K562 (cell line): Measurements from ENCODE around the gene LRP1B. TPM values are rescaled to one million over a fixed set of nuclear protein-coding genes. Genes with fewer than 3 reads are reported as not detected.

Experiments
- ATAC-seq: fragments of 200-7000 bp; cut with Tn5 transposase; 3 replicates; pipeline ENCODE4 v1.9.1; 2020; ENCODE audit warnings: moderate library complexity
- BruUV-seq: library from RNA; stranded (reverse); fragments of 400-500 nt; replicated peaks from 2 replicates; lab custom pipeline; 2021; lab: Mats Ljungman, UMichigan
- CTCF ChIA-PET: fragments of 300-600 bp; formaldehyde crosslinking; extraction: SDS; loops from one replicate; lab custom pipeline; 2021; ENCODE audit warnings: low intra/inter-chr PET ratio; lab: Yijun Ruan, JAX
- POLR2A ChIA-PET: fragments of 300-600, 350-650 bp; sonication (Branson Sonifier 250); formaldehyde crosslinking; extraction: SDS; loops from one replicate; lab custom pipeline; 2021; ENCODE audit warnings: antibody characterized with exemption, inconsistent platforms; lab: Yijun Ruan, JAX
- DNase-seq, 4 experiments: peaks; one replicate each; pipeline versions ENCODE4 v3.0.0 to v3.0.0-alpha.2; 2011 to 2018; ENCODE audit warnings: low spot score in 3 of 4, mixed read lengths in 3 of 4; ENCODE audit errors: extremely low read depth in 1 of 4
- FAIRE-seq: peaks from 2 replicates; lab custom pipeline; 2011; peaks lifted over from hg19 to GRCh38; lab: Jason Lieb, UNC
- H2AFZ ChIP-seq: 2 replicates; pipeline ENCODE4 v1.6.0; 2011; ENCODE audit warnings: low read depth, low read length, control low read depth, inconsistent platforms
- H3K27ac ChIP-seq: fragments of 200-600 bp; 3 replicates; pipeline ENCODE4 v1.8.0; 2011; ENCODE audit warnings: low read depth, mild to moderate bottlenecking, control low read depth, inconsistent platforms, low read length, moderate library complexity, mixed read lengths; ENCODE audit errors: extremely low read depth
- H3K27me3 ChIP-seq, 2 experiments: fragments of 300-600 bp in 1 of 2; 2 replicates in 1 of 2; 3 replicates in 1 of 2; pipeline versions ENCODE4 v1.6.0 to v1.8.0; 2011; ENCODE audit warnings: inconsistent platforms in 2 of 2, low read length in 2 of 2, mild to moderate bottlenecking in 1 of 2, mixed read lengths in 1 of 2, moderate library complexity in 1 of 2; ENCODE audit not compliant: control insufficient read depth in 2 of 2, insufficient read depth in 2 of 2
- H3K36me3 ChIP-seq: fragments of 300-600 bp; 3 replicates; pipeline ENCODE4 v1.8.0; 2011; ENCODE audit warnings: mild to moderate bottlenecking, low read length, inconsistent platforms; ENCODE audit not compliant: control insufficient read depth, insufficient read depth
- H3K4me1 ChIP-seq, 2 experiments: fragments of 200-600 bp in 1 of 2; replicated peaks in 1 of 2; 2 replicates in 1 of 2; 3 replicates in 1 of 2; pipeline versions ENCODE4 v1.5.1 to v1.8.0; 2011; ENCODE audit warnings: inconsistent platforms in 2 of 2, low read length in 2 of 2, mild to moderate bottlenecking in 1 of 2, mixed read lengths in 1 of 2, moderate library complexity in 1 of 2; ENCODE audit not compliant: control insufficient read depth in 2 of 2, insufficient read depth in 2 of 2
- H3K4me2 ChIP-seq: 2 replicates; pipeline ENCODE4 v1.6.1; 2011; ENCODE audit warnings: low read length, control low read depth, inconsistent platforms, mixed read lengths; ENCODE audit not compliant: insufficient read depth
- H3K4me3 ChIP-seq: fragments of 200-600 bp; sonication (generic), shearing (Covaris generic); 2 replicates; pipeline ENCODE4 v1.5.1; 2016; ENCODE audit warnings: control low read depth, inconsistent platforms
- H3K79me2 ChIP-seq: fragments of 200-600 bp; 3 replicates; pipeline ENCODE4 v1.8.0; 2011; ENCODE audit warnings: low read length, inconsistent platforms; ENCODE audit not compliant: control insufficient read depth, insufficient read depth
- H3K9ac ChIP-seq, 2 experiments: 2 replicates each; pipeline versions ENCODE4 v1.6.0 to v1.6.1; 2011; ENCODE audit warnings: low read depth in 2 of 2, low read length in 2 of 2, control low read depth in 1 of 2, inconsistent platforms in 1 of 2, mild to moderate bottlenecking in 1 of 2, mixed read lengths in 1 of 2; ENCODE audit not compliant: insufficient read depth in 1 of 2
- H3K9me1 ChIP-seq: one replicate; pipeline ENCODE4 v1.6.0; 2011; ENCODE audit warnings: inconsistent platforms, mild to moderate bottlenecking, low read length, moderate library complexity; ENCODE audit not compliant: control insufficient read depth, insufficient read depth
- H3K9me3 ChIP-seq: replicated peaks from 2 replicates; pipeline ENCODE4 v1.5.1; 2011; ENCODE audit warnings: low read depth, low read length, inconsistent platforms; ENCODE audit not compliant: control insufficient read depth, insufficient read depth
- H4K20me1 ChIP-seq: replicated peaks from 2 replicates; pipeline ENCODE4 v1.6.1; 2011; ENCODE audit warnings: low read length, inconsistent platforms, mixed read lengths; ENCODE audit not compliant: control insufficient read depth, insufficient read depth
- CEBPB ChIP-seq: fragments of 450-650 bp; IDR thresholded peaks from 2 replicates; pipeline ENCODE4 v1.6.1; 2016; ENCODE audit warnings: missing genetic modification characterization, missing compliant biosample characterization
- CXXC5 ChIP-seq: fragments of 250-450 bp; sonication (Bioruptor Pico); IDR thresholded peaks from 2 replicates; pipeline ENCODE4 v1.8.0; 2022; ENCODE audit warnings: inconsistent platforms, mild to moderate bottlenecking, moderate library complexity
- DEAF1 ChIP-seq: fragments of 450-650 bp; formaldehyde crosslinking; IDR thresholded peaks from 2 replicates; pipeline ENCODE4 v1.4.0; 2020; ENCODE audit warnings: mild to moderate bottlenecking, moderate library complexity
- FOXA3 ChIP-seq, 2 experiments: fragments of 450-650 bp in 1 of 2; sonication (generic) in 1 of 2; formaldehyde crosslinking; IDR thresholded peaks in 1 of 2; conservative IDR thresholded peaks in 1 of 2; 2 replicates each; pipeline versions ENCODE4 v1.4.0 to v1.8.0; 2020 to 2022; ENCODE audit warnings: mild to moderate bottlenecking in 2 of 2, missing genetic modification reagents in 1 of 2
- HMGXB4 ChIP-seq: sonication (generic); formaldehyde crosslinking; IDR thresholded peaks from 2 replicates; pipeline ENCODE4 v1.8.1; 2023; ENCODE audit warnings: mild to moderate bottlenecking, missing genetic modification reagents
- KDM4B ChIP-seq, 2 experiments: fragments of 450-650 bp in 1 of 2; sonication (generic) in 1 of 2; IDR thresholded peaks; 2 replicates each; pipeline ENCODE4 v1.6.1; 2016 to 2017; ENCODE audit warnings: borderline replicate concordance in 2 of 2, antibody characterized with exemption in 1 of 2, low read depth in 1 of 2, mild to moderate bottlenecking in 1 of 2
- KLF16 ChIP-seq: IDR thresholded peaks from 2 replicates; pipeline ENCODE4 v1.6.1; 2016; ENCODE audit warnings: antibody characterized with exemption
- MCM3 ChIP-seq: fragments of 450-650 bp; IDR thresholded peaks from 2 replicates; pipeline ENCODE4 v1.6.1; 2016
- MIER1 ChIP-seq: fragments of 450-650 bp; IDR thresholded peaks from 2 replicates; pipeline ENCODE4 v1.6.1; 2016; ENCODE audit warnings: antibody characterized with exemption, mild to moderate bottlenecking, low read depth
- SRF ChIP-seq, 2 experiments: fragments of 250-450, 450-650 bp in 1 of 2; sonication (Bioruptor Pico) in 1 of 2; sonication (generic) in 1 of 2; formaldehyde crosslinking; IDR thresholded peaks; 2 replicates each; pipeline versions ENCODE4 v1.5.0 to v1.5.1; 2020 to 2022; ENCODE audit warnings: mild to moderate bottlenecking in 1 of 2, missing genetic modification reagents in 1 of 2
- ZFPM2 ChIP-seq: fragments of 250-450 bp; sonication (Bioruptor Pico); IDR thresholded peaks from 2 replicates; pipeline ENCODE4 v1.5.1; 2022; ENCODE audit warnings: mild to moderate bottlenecking
- ZKSCAN8 ChIP-seq: fragments of 200-800 bp; sonication (Bioruptor generic); IDR thresholded peaks from 2 replicates; pipeline ENCODE4 v1.6.1; 2016; ENCODE audit warnings: missing genetic modification characterization, missing compliant biosample characterization
- ZNF143 ChIP-seq: sonication (generic); formaldehyde crosslinking; IDR thresholded peaks from 2 replicates; pipeline ENCODE4 v1.9.0; 2022; ENCODE audit warnings: mild to moderate bottlenecking, missing genetic modification reagents
- ZNF239 ChIP-seq: fragments of 250-450 bp; sonication (Bioruptor Pico); IDR thresholded peaks from 2 replicates; pipeline ENCODE4 v1.4.0; 2020; ENCODE audit warnings: mild to moderate bottlenecking
- ZNF280B ChIP-seq: fragments of 250-450 bp; sonication (Bioruptor Pico); IDR thresholded peaks from 2 replicates; pipeline ENCODE4 v1.5.1; 2021; ENCODE audit warnings: mild to moderate bottlenecking
- ZNF507 ChIP-seq: conservative IDR thresholded peaks from 2 replicates; pipeline ENCODE4 v1.6.1; 2017; ENCODE audit warnings: missing genetic modification characterization, missing compliant biosample characterization
- WGBS: fragments of 100-300 bp; shearing (Covaris generic); methylation state at CpG from one replicate; pipeline ENCODE4 v1.1.6; 2016; ENCODE audit warnings: low coverage, mixed read lengths; ENCODE audit not compliant: insufficient coverage; ENCODE audit errors: missing lambda C conversion rate; 5-methylcytosine and 5-hydroxymethylcytosine counted together
- in situ Hi-C: fragments of 300-500 bp; cut with MboI; formaldehyde crosslinking; loops from 4 replicates; pipeline ENCODE4 v1.15.0; 2018; ENCODE audit warnings: inconsistent platforms, mixed read lengths
- intact Hi-C: fragments of 100-400 bp; cut with micrococcal nuclease; formaldehyde crosslinking; loops from 2 replicates; pipeline ENCODE4 v1.14.2; 2022
- polyA plus RNA-seq, 8 experiments: library from polyadenylated mRNA; depleted of rRNA in 4 of 8; stranded (reverse) in 5 of 8; unstranded in 3 of 8; fragments of >200 nt; fragmentation: Nextera tagmentation in 2 of 8; fragmentation: Illumina TruSeq in 1 of 8; extraction: Ambion mirVana in 2 of 8; extraction: Trizol in 1 of 8; gene quantifications; 2 replicates each; pipeline versions ENCODE4 v1.2.1 to v1.2.3, GENCODE V29; 2011 to 2014; ENCODE audit warnings: inconsistent platforms in 1 of 8, missing spikeins in 1 of 8
- total RNA-seq, 7 experiments: library from RNA; depleted of rRNA in 6 of 7; stranded (reverse); fragments of >200 nt in 6 of 7; fragmentation: Illumina TruSeq in 2 of 7; extraction: Trizol in 2 of 7; gene quantifications; 2 replicates each; pipeline versions ENCODE4 v1.2.1 to v1.2.3, GENCODE V29; 2011 to 2021; ENCODE audit warnings: low replicate concordance in 1 of 7

The LRP1B gene
- total and polyA plus RNA-seq, 9 of the 15 experiments (the other 6 are each of a cell fraction or from before 2014, with no cell fraction given): not detected

GRCh38 chr2:140199312-140199711 is 1931.5 kb downstream of the LRP1B start:
- no peak overlapping the region for H3K27ac ChIP-seq
- H3K4me2 ChIP-seq: no peak overlapping the region
- H3K36me3 ChIP-seq: no peaks in the 10 kb centered on the region
- no peak for FAIRE-seq
- no peaks in the 10 kb centered on the region for H3K9me3 ChIP-seq
- no peak overlapping the region for H3K4me3 ChIP-seq
- intact Hi-C loops: no loop called here
- H4K20me1 ChIP-seq: no peaks in the 10 kb centered on the region
- no peaks in the 10 kb centered on the region for H3K27me3 ChIP-seq
- WGBS: 0% methylated on average over 1 of the region's 1 CpG
- no peak overlapping the region for H3K9ac ChIP-seq
- ChIA-PET POLR2A (no interaction called here), CTCF (no interaction called here)
- H3K79me2 ChIP-seq: no peaks in the 10 kb centered on the region
- H3K9me1 ChIP-seq: no peaks in the 10 kb centered on the region
- no peaks in the 10 kb centered on the region for H3K4me1 ChIP-seq
- TF ChIP-seq MIER1 (no peak), SRF (CRISPR knock-in tag; IDR thresholded peaks at IDR 0.05) (no peak), CXXC5 (no peak), ZNF280B (CRISPR knock-in tag) (no peak), FOXA3 (CRISPR knock-in tag; conservative IDR thresholded peaks at IDR 0.05 in 1 of 2, IDR thresholded peaks at IDR 0.05 in 1 of 2) (no peak), CEBPB (tag) (no peak), ZNF239 (no peak), ZKSCAN8 (CRISPR knock-in tag) (no peak), DEAF1 (CRISPR knock-in tag) (no peak), KLF16 (no peak), ZNF143 (no peak), ZFPM2 (CRISPR knock-in tag) (no peak), MCM3 (no peak), KDM4B (IDR thresholded peaks at IDR 0.05; ENCODE audit: borderline replicate concordance in 2 of 2, low read depth in 1 of 2) (no peak), ZNF507 (tag) (no peak), HMGXB4 (CRISPR knock-in tag) (no peak)
- in situ Hi-C loops: no loop called here
- DNase-seq: no peak
- H2AFZ ChIP-seq: no peak overlapping the region
- no peak for ATAC-seq
- no TSS peak for BruUV-seq
